Neural cell (in vitro differentiated cells): ENCODE data around the gene PDPN. TPM values are rescaled to one million over a fixed set of nuclear protein-coding genes. Genes with fewer than 3 reads are reported as not detected.

Source experiments
- H2AFZ ChIP-seq: fragments of 200-600, 300-800 bp; sonication (generic), shearing (Covaris generic); 2 replicates; pipeline ENCODE4 v1.6.0; 2014; ENCODE audit warnings: low read depth, mild to moderate bottlenecking, antibody characterized with exemption, low read length, moderate library complexity
- H3F3A ChIP-seq: fragments of 200-600 bp; shearing (Covaris generic); 2 replicates; pipeline ENCODE4 v1.6.1; 2016; ENCODE audit warnings: mild to moderate bottlenecking, moderate library complexity, mixed read lengths, antibody characterized with exemption, low read length; ENCODE audit not compliant: insufficient read depth, poor library complexity, severe bottlenecking
- H3K27ac ChIP-seq: fragments of 200-600, 300-800 bp; sonication (generic), shearing (Covaris generic); 2 replicates; pipeline ENCODE4 v1.5.1; 2014; ENCODE audit warnings: mild to moderate bottlenecking, low read length, moderate library complexity
- H3K27me3 ChIP-seq: fragments of 300-800, 200-600 bp; sonication (generic), shearing (Covaris generic); 2 replicates; pipeline ENCODE4 v1.6.0; 2014; ENCODE audit warnings: mild to moderate bottlenecking, low read depth, low read length, moderate library complexity; ENCODE audit not compliant: insufficient read depth
- H3K36me3 ChIP-seq: fragments of 300-800, 200-600 bp; sonication (generic), shearing (Covaris generic); 2 replicates; pipeline ENCODE4 v1.5.1; 2014; ENCODE audit warnings: mild to moderate bottlenecking, antibody characterized with exemption, low read length, moderate library complexity; ENCODE audit not compliant: insufficient read depth
- H3K4me2 ChIP-seq: fragments of 300-800, 200-600 bp; sonication (generic), shearing (Covaris generic); 2 replicates; pipeline ENCODE4 v1.6.0; 2014; ENCODE audit warnings: mild to moderate bottlenecking, low read length
- H3K4me3 ChIP-seq: fragments of 300-800, 200-600 bp; sonication (generic), shearing (Covaris generic); 2 replicates; pipeline ENCODE4 v1.5.1; 2014; ENCODE audit warnings: mild to moderate bottlenecking, low read length, moderate library complexity
- H3K79me2 ChIP-seq: fragments of 200-600 bp; shearing (Covaris generic); replicated peaks from 2 replicates; pipeline ENCODE4 v1.6.0; 2014; ENCODE audit warnings: mild to moderate bottlenecking, low read length, moderate library complexity; ENCODE audit not compliant: insufficient read depth
- H3K9ac ChIP-seq: fragments of 300-800, 200-600 bp; sonication (generic), shearing (Covaris generic); 2 replicates; pipeline ENCODE4 v1.6.1; 2016; ENCODE audit warnings: mild to moderate bottlenecking, low read length, mixed read lengths
- H3K9me2 ChIP-seq: fragments of 200-600 bp; shearing (Covaris generic); 2 replicates; pipeline ENCODE4 v1.6.1; 2016; ENCODE audit warnings: mild to moderate bottlenecking, low read length, mixed read lengths; ENCODE audit not compliant: insufficient read depth
- H3K9me3 ChIP-seq: fragments of 200-600, 300-800 bp; sonication (generic), shearing (Covaris generic); 2 replicates; pipeline ENCODE4 v1.6.1; 2016; ENCODE audit warnings: mild to moderate bottlenecking, mixed run types, low read length, moderate library complexity, mixed read lengths
- H4K20me1 ChIP-seq: fragments of 200-600 bp; shearing (Covaris generic); 2 replicates; pipeline ENCODE4 v1.6.1; 2016; ENCODE audit warnings: mild to moderate bottlenecking, mixed run types; ENCODE audit not compliant: insufficient read depth
- EP300 ChIP-seq: fragments of 450-650 bp; conservative IDR thresholded peaks from 2 replicates; pipeline ENCODE4 v1.6.1; 2014; ENCODE audit warnings: antibody characterized with exemption, mild to moderate bottlenecking, moderate library complexity; ENCODE audit not compliant: poor library complexity, severe bottlenecking
- EZH2 ChIP-seq: fragments of 200-600, 300-800 bp; shearing (Covaris generic), sonication (generic); IDR thresholded peaks from 2 replicates; pipeline ENCODE4 v1.6.1; 2014; ENCODE audit warnings: antibody characterized with exemption, low read length, borderline replicate concordance, mild to moderate bottlenecking; ENCODE audit not compliant: insufficient read depth, poor library complexity, severe bottlenecking
- MXI1 ChIP-seq: fragments of 450-650 bp; conservative IDR thresholded peaks from 2 replicates; pipeline ENCODE4 v1.6.1; 2014; ENCODE audit warnings: antibody characterized with exemption, mild to moderate bottlenecking; ENCODE audit not compliant: poor library complexity, severe bottlenecking
- POLR2AphosphoS5 ChIP-seq: IDR thresholded peaks from 2 replicates; pipeline ENCODE4 v1.6.1; 2012
- RAD21 ChIP-seq: fragments of 450-650 bp; conservative IDR thresholded peaks from 2 replicates; pipeline ENCODE4 v1.6.1; 2014; ENCODE audit warnings: antibody characterized with exemption, mild to moderate bottlenecking, moderate library complexity
- SMC3 ChIP-seq: fragments of 450-650 bp; conservative IDR thresholded peaks from 2 replicates; pipeline ENCODE4 v1.6.1; 2014; ENCODE audit warnings: antibody characterized with exemption, mild to moderate bottlenecking, moderate library complexity; ENCODE audit not compliant: poor library complexity
- TAF1 ChIP-seq: IDR thresholded peaks from 2 replicates; pipeline ENCODE4 v1.6.1; 2012; ENCODE audit warnings: low read depth
- polyA plus RNA-seq: library from polyadenylated mRNA; depleted of rRNA; stranded (reverse); fragments of >200 nt; gene quantifications from 2 replicates; pipeline ENCODE4 v1.2.3, GENCODE V29; 2014
- TF ChIP-seq, protein P1 (sequence below): fragments of 450-650 bp; IDR thresholded peaks from 2 replicates; pipeline ENCODE4 v1.5.1; 2014; ENCODE audit warnings: antibody characterized with exemption, mild to moderate bottlenecking, moderate library complexity; ENCODE audit not compliant: poor library complexity, severe bottlenecking
- TF ChIP-seq, protein P2 (sequence below): IDR thresholded peaks from 2 replicates; pipeline ENCODE4 v1.6.1; 2012; ENCODE audit warnings: borderline replicate concordance

PDPN gene
- polyA plus RNA-seq, 1 donor from 2014 or later: 0.63 TPM

- Histone ChIP-seq H3K9me3 (no peaks in the 10 kb centered on the region), H3F3A (no peaks in the 10 kb centered on the region), H4K20me1 (no peaks in the 10 kb centered on the region), H3K79me2 (no peaks in the 10 kb centered on the region), H3K4me2 (no peak overlapping the region), H3K27ac (no peak overlapping the region), H3K9ac (no peak overlapping the region), H3K9me2 (no peaks in the 10 kb centered on the region), H3K27me3 (peaks cover 16% of the 10 kb centered on the region), H2AFZ (no peak overlapping the region), H3K4me3 (no peak overlapping the region), H3K36me3 (no peaks in the 10 kb centered on the region)
- TF ChIP-seq EP300 (no peak), POLR2AphosphoS5 (no peak), SMC3 (no peak), MXI1 (no peak), TAF1 (no peak), RAD21 (no peak), EZH2 (no peak)
- TF ChIP-seq, protein P1, sequence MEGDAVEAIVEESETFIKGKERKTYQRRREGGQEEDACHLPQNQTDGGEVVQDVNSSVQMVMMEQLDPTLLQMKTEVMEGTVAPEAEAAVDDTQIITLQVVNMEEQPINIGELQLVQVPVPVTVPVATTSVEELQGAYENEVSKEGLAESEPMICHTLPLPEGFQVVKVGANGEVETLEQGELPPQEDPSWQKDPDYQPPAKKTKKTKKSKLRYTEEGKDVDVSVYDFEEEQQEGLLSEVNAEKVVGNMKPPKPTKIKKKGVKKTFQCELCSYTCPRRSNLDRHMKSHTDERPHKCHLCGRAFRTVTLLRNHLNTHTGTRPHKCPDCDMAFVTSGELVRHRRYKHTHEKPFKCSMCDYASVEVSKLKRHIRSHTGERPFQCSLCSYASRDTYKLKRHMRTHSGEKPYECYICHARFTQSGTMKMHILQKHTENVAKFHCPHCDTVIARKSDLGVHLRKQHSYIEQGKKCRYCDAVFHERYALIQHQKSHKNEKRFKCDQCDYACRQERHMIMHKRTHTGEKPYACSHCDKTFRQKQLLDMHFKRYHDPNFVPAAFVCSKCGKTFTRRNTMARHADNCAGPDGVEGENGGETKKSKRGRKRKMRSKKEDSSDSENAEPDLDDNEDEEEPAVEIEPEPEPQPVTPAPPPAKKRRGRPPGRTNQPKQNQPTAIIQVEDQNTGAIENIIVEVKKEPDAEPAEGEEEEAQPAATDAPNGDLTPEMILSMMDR: no peak
- TF ChIP-seq, protein P2, sequence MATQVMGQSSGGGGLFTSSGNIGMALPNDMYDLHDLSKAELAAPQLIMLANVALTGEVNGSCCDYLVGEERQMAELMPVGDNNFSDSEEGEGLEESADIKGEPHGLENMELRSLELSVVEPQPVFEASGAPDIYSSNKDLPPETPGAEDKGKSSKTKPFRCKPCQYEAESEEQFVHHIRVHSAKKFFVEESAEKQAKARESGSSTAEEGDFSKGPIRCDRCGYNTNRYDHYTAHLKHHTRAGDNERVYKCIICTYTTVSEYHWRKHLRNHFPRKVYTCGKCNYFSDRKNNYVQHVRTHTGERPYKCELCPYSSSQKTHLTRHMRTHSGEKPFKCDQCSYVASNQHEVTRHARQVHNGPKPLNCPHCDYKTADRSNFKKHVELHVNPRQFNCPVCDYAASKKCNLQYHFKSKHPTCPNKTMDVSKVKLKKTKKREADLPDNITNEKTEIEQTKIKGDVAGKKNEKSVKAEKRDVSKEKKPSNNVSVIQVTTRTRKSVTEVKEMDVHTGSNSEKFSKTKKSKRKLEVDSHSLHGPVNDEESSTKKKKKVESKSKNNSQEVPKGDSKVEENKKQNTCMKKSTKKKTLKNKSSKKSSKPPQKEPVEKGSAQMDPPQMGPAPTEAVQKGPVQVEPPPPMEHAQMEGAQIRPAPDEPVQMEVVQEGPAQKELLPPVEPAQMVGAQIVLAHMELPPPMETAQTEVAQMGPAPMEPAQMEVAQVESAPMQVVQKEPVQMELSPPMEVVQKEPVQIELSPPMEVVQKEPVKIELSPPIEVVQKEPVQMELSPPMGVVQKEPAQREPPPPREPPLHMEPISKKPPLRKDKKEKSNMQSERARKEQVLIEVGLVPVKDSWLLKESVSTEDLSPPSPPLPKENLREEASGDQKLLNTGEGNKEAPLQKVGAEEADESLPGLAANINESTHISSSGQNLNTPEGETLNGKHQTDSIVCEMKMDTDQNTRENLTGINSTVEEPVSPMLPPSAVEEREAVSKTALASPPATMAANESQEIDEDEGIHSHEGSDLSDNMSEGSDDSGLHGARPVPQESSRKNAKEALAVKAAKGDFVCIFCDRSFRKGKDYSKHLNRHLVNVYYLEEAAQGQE: no peak
Observed at GRCh38 chr1:13577846-13578245, 5.8 kb upstream of the PDPN start.

GRCh38 chr1:13581446-13581845, 2.2 kb upstream of the PDPN start:
- no peaks in the 10 kb centered on the region for H3K36me3 ChIP-seq
- H3K9me2 ChIP-seq: no peaks in the 10 kb centered on the region
- no peak overlapping the region for H3K4me3 ChIP-seq
- no peaks in the 10 kb centered on the region for H3F3A ChIP-seq
- TF ChIP-seq EP300: no peak
- TF ChIP-seq TAF1: no peak
- TF ChIP-seq, protein P2: no peak
- TF ChIP-seq MXI1: no peak
- TF ChIP-seq RAD21: no peak
- TF ChIP-seq POLR2AphosphoS5: no peak
- TF ChIP-seq, protein P1: no peak
- no peak for TF ChIP-seq EZH2
- TF ChIP-seq SMC3: no peak
- H3K9me3 ChIP-seq: no peaks in the 10 kb centered on the region
- H3K4me2 ChIP-seq: no peak overlapping the region
- H3K9ac ChIP-seq: no peak overlapping the region
- H3K79me2 ChIP-seq: no peaks in the 10 kb centered on the region
- H4K20me1 ChIP-seq: no peaks in the 10 kb centered on the region
- no peak overlapping the region for H2AFZ ChIP-seq
- peaks cover 38% of the 10 kb centered on the region for H3K27me3 ChIP-seq
- no peak overlapping the region for H3K27ac ChIP-seq
